Measurements from ENCODE around the gene TBX10. TPM values are rescaled to one million over a fixed set of nuclear protein-coding genes. Genes with fewer than 3 reads are reported as not detected.
"Not testable (repeated sequence)": the region's sequence is repeated elsewhere in the genome, so short reads cannot be mapped to it uniquely, and the experiment has no call there.

Gene TBX10
- total RNA-seq, 2 donors from 2014 or later, result not detected

DNA sequence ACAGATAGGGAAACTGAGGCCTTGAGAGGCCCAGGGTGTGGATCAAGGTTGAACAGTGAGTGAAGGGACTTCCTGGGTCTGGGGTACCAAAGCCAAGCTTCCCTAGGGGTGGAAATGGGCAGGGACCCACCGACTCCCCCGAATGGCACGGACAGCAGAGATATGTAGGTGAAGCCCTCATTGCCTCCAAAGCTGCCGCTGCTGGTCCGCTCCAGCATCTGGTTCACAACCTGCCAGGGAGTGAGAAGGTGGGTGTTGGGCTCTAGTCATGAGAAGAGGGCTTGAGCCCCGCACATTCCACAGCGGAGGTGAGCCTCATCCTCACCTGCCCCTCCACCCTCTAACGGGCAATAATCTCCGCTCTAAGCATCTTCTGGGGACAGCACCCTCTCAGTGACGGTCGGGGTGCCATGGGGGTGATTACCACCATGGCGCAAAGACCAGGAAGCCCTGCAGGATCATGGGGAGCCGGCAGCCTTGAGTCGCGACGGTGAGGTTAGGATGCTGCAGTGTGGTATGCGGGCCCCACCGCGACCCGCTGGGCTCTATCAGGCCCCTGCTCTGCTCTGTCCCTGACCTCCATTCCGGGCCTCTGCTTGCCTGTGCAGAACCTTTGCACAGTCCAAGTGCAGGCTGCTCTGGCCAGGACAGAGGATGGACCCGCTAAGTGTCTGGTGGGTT lies 24.1 kb upstream of the TBX10 start:
- H3K9me3 ChIP-seq (ENCODE audit: control insufficient read depth, low read length), result no peaks in the 10 kb centered on the region
- Mint-ChIP-seq H3K4me1 (no peaks in the 10 kb centered on the region), H3K9me3 (peaks cover 7% of the 10 kb centered on the region), H3K27ac (no peak overlapping the region), H3K4me3 (no peak overlapping the region), H3K27me3 (ENCODE audit: insufficient read depth) (peaks cover 3% of the 10 kb centered on the region), H3K36me3 (ENCODE audit: low read depth) (no peaks in the 10 kb centered on the region)
- H3K4me3 ChIP-seq (ENCODE audit: low read length), result no peak overlapping the region
- TF ChIP-seq, protein P1, sequence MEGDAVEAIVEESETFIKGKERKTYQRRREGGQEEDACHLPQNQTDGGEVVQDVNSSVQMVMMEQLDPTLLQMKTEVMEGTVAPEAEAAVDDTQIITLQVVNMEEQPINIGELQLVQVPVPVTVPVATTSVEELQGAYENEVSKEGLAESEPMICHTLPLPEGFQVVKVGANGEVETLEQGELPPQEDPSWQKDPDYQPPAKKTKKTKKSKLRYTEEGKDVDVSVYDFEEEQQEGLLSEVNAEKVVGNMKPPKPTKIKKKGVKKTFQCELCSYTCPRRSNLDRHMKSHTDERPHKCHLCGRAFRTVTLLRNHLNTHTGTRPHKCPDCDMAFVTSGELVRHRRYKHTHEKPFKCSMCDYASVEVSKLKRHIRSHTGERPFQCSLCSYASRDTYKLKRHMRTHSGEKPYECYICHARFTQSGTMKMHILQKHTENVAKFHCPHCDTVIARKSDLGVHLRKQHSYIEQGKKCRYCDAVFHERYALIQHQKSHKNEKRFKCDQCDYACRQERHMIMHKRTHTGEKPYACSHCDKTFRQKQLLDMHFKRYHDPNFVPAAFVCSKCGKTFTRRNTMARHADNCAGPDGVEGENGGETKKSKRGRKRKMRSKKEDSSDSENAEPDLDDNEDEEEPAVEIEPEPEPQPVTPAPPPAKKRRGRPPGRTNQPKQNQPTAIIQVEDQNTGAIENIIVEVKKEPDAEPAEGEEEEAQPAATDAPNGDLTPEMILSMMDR (conservative IDR thresholded peaks at IDR 0.05), result no peak
- no peaks in the 10 kb centered on the region for H3K27me3 ChIP-seq (ENCODE audit: control insufficient read depth, insufficient read depth, low read length, poor library complexity, severe bottlenecking)
- no peak overlapping the region for H3K9ac ChIP-seq (ENCODE audit: extremely low read depth, low read length, poor library complexity, severe bottlenecking)
- H3K36me3 ChIP-seq (ENCODE audit: control insufficient read depth, insufficient read depth, low read length), result no peaks in the 10 kb centered on the region
- H3K27ac ChIP-seq (ENCODE audit: low read depth, low read length), result no peak overlapping the region
- no peaks in the 10 kb centered on the region for H3K4me1 ChIP-seq (ENCODE audit: control insufficient read depth, insufficient read depth, low read length)
- DNase-seq, result peak; percentile 40
- 94 to 98% methylated on average over 9 to 22 of the region's 22 CpGs for WGBS, 2 experiments (ENCODE audit: insufficient coverage in 1 of 2, insufficient read length in 1 of 2)

DNA sequence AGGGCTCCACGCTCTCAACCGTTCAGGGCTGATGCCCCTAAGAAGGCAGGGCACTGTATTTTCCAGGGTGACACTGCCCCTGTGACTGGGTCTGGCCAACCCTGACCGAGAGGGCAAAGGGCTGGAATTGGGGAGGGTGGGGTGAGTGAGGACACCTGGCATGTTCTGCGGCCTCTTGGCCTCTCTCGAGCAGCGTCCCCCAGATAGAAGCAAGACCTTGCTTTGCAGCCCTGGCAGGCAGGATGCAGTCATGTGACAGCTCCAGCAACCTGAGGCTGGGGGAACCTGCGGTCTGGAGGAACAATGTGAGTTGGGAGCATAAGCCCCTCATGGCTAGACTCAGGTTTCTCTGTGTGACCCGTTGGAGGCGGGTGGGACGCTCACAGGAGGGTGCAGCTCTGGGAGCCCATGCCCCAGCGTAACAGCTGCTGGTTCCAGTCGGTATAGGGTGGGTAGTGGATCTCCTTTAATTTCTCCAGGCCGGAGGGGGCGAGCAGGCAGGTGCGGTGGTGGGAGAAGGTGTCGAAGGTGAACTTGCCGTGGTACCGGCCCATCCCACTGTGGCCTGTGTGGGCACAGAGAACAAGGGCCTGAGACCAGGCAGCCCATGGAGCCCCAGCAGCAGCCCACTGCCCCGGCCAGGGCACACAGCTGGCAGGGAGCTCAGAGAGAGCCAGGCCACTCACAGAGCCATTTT lies 23.4 kb upstream of the TBX10 start:
- DNase-seq, result peak; percentile 43
- TF ChIP-seq, protein P1 (conservative IDR thresholded peaks at IDR 0.05), result no peak

DNA sequence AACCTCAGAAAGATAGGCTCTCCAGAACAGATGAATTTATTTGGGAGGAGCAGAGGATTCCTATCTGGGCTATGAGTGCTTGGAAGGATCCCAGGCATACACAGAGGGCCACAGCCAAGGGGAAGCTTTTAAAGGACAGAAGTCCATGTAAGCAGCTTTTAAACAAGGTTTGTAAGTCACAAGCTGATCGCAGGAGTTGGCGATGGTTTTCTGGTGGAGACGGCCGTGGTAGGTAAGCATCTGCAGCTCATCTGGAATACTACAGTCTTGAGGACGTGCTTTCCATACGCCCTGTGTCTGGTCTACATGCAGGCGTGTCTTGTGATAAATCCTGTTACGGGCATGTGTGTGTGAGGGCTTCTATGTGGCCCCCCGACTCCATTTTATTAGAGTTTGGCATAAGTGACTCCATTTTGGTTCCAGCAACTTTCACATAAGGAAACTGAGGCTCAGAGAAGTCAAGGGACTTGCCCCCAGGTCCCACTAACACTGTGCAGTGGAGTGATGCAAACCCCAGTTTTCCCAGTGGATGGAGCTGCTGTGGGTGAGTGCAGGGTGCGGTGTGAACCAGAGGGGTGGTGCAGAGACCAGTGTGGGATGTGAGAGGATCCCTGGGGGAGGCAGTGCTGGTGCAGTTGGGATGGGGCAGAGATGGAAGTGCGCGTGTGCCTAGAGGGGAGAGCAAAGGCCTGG lies 22.7 kb upstream of the TBX10 start:
- TF ChIP-seq, protein P1 (conservative IDR thresholded peaks at IDR 0.05), result no peak
- H3K27me3 ChIP-seq (ENCODE audit: control insufficient read depth, insufficient read depth, low read length, poor library complexity, severe bottlenecking), result no peaks in the 10 kb centered on the region
- Mint-ChIP-seq H3K27ac (no peak overlapping the region), H3K4me1 (no peaks in the 10 kb centered on the region), H3K27me3 (ENCODE audit: insufficient read depth) (peaks cover 3% of the 10 kb centered on the region), H3K36me3 (ENCODE audit: low read depth) (no peaks in the 10 kb centered on the region), H3K4me3 (no peak overlapping the region), H3K9me3 (peaks cover 19% of the 10 kb centered on the region)
- DNase-seq, result no peak
- H3K9ac ChIP-seq (ENCODE audit: extremely low read depth, low read length, poor library complexity, severe bottlenecking), result no peak overlapping the region
- WGBS, 2 experiments (ENCODE audit: insufficient coverage in 1 of 2, insufficient read length in 1 of 2), result 97 to 98% methylated on average over 11 to 12 of the region's 12 CpGs
- no peak overlapping the region for H3K4me3 ChIP-seq (ENCODE audit: low read length)
- H3K4me1 ChIP-seq (ENCODE audit: control insufficient read depth, insufficient read depth, low read length), result no peaks in the 10 kb centered on the region
- peaks cover 6% of the 10 kb centered on the region for H3K9me3 ChIP-seq (ENCODE audit: control insufficient read depth, low read length)
- H3K36me3 ChIP-seq (ENCODE audit: control insufficient read depth, insufficient read depth, low read length), result no peaks in the 10 kb centered on the region
- no peak overlapping the region for H3K27ac ChIP-seq (ENCODE audit: low read depth, low read length)

More for the DNA sequence above, 23.4 kb upstream of the TBX10 start:
- H3K27me3 ChIP-seq (ENCODE audit: control insufficient read depth, insufficient read depth, low read length, poor library complexity, severe bottlenecking), result no peaks in the 10 kb centered on the region
- no peak overlapping the region for H3K4me3 ChIP-seq (ENCODE audit: low read length)
- no peak overlapping the region for H3K9ac ChIP-seq (ENCODE audit: extremely low read depth, low read length, poor library complexity, severe bottlenecking)
- H3K4me1 Mint-ChIP-seq, result no peaks in the 10 kb centered on the region
- no peak overlapping the region for H3K27ac ChIP-seq (ENCODE audit: low read depth, low read length)
- WGBS, 2 experiments (ENCODE audit: insufficient coverage in 1 of 2, insufficient read length in 1 of 2), result 91 to 97% methylated on average over 16 to 19 of the region's 19 CpGs
- H3K36me3 Mint-ChIP-seq (ENCODE audit: low read depth), result no peaks in the 10 kb centered on the region
- H3K27ac Mint-ChIP-seq, result no peak overlapping the region
- no peaks in the 10 kb centered on the region for H3K4me1 ChIP-seq (ENCODE audit: control insufficient read depth, insufficient read depth, low read length)
- peaks cover 12% of the 10 kb centered on the region for H3K9me3 Mint-ChIP-seq
- no peaks in the 10 kb centered on the region for H3K36me3 ChIP-seq (ENCODE audit: control insufficient read depth, insufficient read depth, low read length)
- H3K27me3 Mint-ChIP-seq (ENCODE audit: insufficient read depth), result peaks cover 3% of the 10 kb centered on the region
- no peaks in the 10 kb centered on the region for H3K9me3 ChIP-seq (ENCODE audit: control insufficient read depth, low read length)
- no peak overlapping the region for H3K4me3 Mint-ChIP-seq

DNA sequence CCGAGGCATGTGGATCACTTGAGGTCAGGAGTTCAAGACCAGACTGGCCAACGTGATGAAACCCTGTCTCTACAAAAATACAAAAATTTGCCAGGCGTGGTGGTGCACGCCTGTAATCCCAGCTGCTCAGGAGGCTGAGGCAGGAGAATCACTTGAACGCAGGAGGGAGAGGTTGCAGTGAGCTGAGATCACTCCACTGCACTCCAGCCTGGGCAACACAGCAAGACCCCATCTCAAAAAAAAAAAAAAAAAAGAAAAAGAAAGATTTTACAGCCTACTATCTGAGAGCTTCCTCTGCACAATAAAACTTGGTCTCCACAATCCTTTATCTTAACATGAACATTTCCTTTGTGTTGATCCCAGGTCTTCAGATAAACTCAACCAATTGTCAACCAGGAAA lies 21.2 kb upstream of the TBX10 start:
- not testable (repeated sequence) for H3K4me1 Mint-ChIP-seq; H3K9ac ChIP-seq (ENCODE audit: extremely low read depth, low read length, poor library complexity, severe bottlenecking); H3K4me3 Mint-ChIP-seq; H3K36me3 ChIP-seq (ENCODE audit: control insufficient read depth, insufficient read depth, low read length); H3K36me3 Mint-ChIP-seq (ENCODE audit: low read depth); H3K4me3 ChIP-seq (ENCODE audit: low read length); H3K27me3 ChIP-seq (ENCODE audit: control insufficient read depth, insufficient read depth, low read length, poor library complexity, severe bottlenecking); H3K27ac ChIP-seq (ENCODE audit: low read depth, low read length); H3K4me1 ChIP-seq (ENCODE audit: control insufficient read depth, insufficient read depth, low read length); DNase-seq; H3K27ac Mint-ChIP-seq; H3K27me3 Mint-ChIP-seq (ENCODE audit: insufficient read depth)
- H3K9me3 Mint-ChIP-seq, result peaks cover 33% of the 10 kb centered on the region
- peaks cover 21% of the 10 kb centered on the region for H3K9me3 ChIP-seq (ENCODE audit: control insufficient read depth, low read length)
- 83 to 87% methylated on average over 4 to 5 of the region's 5 CpGs for WGBS, 2 experiments (ENCODE audit: insufficient coverage in 1 of 2, insufficient read length in 1 of 2)

Data from endodermal cell (in vitro differentiated cells).